GM12872 (cell line): ENCODE results near the gene LIF.

Experiments
- TF ChIP-seq, protein P1 (sequence below): IDR thresholded peaks from 3 replicates; pipeline ENCODE4 v1.5.1; 2011; ENCODE audit warnings: low read depth, mild to moderate bottlenecking, low read length, moderate library complexity; ENCODE audit not compliant: insufficient read depth

The LIF gene

GRCh38 chr22:30197389-30197788 lies 49.2 kb downstream of the LIF start:
- TF ChIP-seq, protein P1, sequence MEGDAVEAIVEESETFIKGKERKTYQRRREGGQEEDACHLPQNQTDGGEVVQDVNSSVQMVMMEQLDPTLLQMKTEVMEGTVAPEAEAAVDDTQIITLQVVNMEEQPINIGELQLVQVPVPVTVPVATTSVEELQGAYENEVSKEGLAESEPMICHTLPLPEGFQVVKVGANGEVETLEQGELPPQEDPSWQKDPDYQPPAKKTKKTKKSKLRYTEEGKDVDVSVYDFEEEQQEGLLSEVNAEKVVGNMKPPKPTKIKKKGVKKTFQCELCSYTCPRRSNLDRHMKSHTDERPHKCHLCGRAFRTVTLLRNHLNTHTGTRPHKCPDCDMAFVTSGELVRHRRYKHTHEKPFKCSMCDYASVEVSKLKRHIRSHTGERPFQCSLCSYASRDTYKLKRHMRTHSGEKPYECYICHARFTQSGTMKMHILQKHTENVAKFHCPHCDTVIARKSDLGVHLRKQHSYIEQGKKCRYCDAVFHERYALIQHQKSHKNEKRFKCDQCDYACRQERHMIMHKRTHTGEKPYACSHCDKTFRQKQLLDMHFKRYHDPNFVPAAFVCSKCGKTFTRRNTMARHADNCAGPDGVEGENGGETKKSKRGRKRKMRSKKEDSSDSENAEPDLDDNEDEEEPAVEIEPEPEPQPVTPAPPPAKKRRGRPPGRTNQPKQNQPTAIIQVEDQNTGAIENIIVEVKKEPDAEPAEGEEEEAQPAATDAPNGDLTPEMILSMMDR: no peak

GRCh38 chr22:30196880-30197336 lies 49.7 kb downstream of the LIF start:
- TF ChIP-seq, protein P1: no peak

DNA sequence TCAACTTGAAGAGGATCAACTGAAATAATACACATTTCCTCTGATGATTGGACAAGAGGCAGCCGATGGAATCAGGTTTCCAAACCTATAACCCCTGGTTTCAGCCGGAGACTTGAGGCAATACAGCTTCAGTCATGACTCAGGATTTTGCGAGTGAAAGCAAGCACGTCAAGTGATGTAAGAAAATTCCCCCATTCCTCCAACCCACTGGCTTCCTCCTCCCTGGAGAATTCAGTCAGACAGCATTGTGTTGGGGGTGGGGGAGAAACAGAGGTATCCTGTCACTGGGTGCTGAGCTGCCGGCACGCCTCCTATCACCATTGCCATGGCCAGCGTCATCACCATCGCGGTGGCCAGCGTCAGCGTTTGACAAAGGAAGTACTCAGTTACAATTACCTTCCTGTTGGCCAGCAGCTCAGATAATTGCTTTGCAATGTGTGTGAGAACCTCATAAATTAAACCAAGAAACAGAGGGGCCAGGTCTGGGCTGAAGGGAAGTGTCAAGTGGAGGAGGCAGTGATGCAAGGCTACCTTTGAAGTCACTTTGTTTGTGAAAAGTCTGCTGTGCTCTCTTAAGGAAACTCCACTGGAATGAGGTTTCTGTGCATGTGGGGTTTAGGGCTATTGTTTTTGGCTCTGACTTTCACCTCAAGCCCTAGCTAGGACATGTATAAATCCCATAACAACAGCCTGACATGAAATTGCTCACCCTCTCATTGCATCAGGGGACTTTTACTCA lies 50.2 kb downstream of the LIF start:
- TF ChIP-seq, protein P1: no peak

DNA sequence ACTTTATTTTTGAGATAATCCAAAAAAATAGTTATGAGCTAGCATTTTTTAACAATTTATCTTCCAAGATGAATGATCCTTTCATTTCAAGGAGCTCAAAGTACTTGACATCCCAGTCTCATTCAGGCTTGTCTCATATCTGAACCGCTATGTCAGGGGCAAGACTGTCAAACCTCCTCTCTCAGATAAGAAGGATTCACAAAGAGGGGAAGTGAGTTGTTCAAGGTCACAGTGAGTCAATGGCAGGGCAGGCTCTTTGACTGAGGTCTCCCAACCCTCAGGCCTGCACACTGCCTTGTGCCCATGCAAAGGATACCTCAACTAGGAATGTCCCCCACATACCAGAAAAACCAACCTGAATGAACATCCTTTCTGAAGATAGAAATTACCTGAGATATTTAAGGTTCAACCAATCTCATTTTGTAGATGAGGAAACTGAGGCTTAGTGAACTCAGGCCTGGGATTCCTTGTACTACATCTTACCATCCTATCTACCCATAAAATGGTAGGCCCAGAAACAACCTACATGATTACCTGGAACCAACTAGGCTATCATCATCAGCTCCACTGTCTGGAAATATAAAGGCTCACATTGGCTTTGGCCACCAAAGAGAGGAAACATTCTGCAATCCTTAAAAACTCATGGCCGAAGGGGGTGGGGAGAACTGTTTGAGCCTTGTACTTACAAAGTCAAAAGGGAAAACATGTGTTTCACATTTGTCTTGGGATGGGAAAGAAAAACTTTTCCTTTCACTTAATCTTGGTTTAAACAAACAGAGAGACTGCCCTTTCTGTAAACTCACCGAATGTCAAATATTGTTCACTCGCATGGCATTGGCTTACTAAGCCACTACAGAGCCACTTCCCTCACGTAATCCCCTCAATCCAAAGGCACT lies 51.1 kb downstream of the LIF start:
- TF ChIP-seq, protein P1: no peak

DNA sequence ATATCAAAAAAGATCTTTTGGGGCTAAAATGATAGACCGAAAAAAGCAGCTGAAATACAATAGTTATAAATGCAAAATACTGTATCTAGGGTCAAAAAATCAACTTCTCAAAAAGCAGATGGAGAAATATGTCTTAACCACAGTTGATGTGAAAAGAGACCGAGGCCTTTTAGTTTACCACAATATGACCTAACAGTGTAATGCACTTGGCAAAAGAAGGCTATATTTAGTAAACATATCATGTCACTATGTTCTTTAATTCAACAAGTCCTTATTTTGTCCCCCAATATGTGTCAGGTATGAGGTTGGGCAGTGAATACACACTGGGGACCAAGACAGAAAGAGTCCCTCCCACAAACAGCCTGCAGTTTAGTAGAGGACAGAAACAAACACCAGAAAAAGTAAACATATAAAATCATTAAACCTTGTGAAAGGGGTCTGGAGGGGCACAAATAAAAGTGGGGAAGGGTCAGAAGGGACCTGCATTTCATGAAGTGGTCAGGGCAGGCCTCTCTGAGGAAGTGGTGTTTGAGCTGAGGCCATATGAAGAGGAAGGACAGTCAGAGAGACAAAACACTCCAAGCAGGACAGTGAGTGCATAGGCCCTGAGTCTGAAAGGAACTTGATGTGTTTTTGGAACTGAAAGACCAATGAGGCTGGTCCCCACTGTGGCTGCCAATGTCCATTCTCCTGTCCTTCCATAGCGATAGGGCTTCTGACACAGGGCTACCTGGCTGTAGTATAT lies 53.4 kb downstream of the LIF start:
- TF ChIP-seq, protein P1: no peak

DNA sequence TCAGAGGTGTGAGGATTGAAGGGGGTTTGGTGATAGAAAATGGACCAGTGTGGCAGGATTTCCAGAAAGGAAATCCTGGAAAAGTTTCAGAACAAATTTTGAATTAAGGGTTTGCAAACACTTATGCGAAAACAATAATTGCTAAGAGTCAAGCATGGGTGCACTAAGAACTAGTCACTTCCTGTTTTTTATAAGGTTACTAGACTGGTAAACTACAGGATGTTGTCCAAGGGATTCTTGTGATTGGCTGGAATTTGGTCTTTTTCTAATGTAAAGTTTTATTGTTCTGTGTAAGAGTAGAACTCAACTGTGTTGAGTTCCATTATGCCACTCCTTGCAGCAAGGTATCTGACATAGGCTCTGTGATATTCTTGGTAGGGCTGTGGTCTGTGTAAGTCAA lies 54.1 kb downstream of the LIF start:
- TF ChIP-seq, protein P1: no peak
